ENCODE measurements around the gene IDI1.

GRCh38 chr10:1022413-1022812 is 26.5 kb downstream of the IDI1 start:
- TF ChIP-seq CTCF (IDR thresholded peaks at IDR 0.05) (no peak), EZH2 (IDR thresholded peaks at IDR 0.05; ENCODE audit: borderline replicate concordance, insufficient read depth, low read depth, low read length, poor library complexity, severe bottlenecking) (no peak)
